BLaER1 treated with 17β-estradiol and CSF1 and Interleukin-3, amounts not matched to agents 10 nM and 100 nM (cell line): ENCODE measurements around the gene GSTM4.
A peak's percentile ranks its signal among the peaks of the same experiment; 100 is the strongest.

ENCODE experiments used
- H3K27ac ChIP-seq, 11 experiments: shearing (Covaris generic); formaldehyde crosslinking; 2 replicates each; pipeline ENCODE4 v1.8.1; 2022
- H3K27me3 ChIP-seq, 11 experiments: shearing (Covaris generic); formaldehyde crosslinking; 2 replicates each; pipeline ENCODE4 v1.8.1; 2022
- H3K36me3 ChIP-seq, 11 experiments: shearing (Covaris generic); formaldehyde crosslinking; 2 replicates each; pipeline ENCODE4 v1.8.1; 2022
- H3K4me1 ChIP-seq, 10 experiments: shearing (Covaris generic); formaldehyde crosslinking; 2 replicates each; pipeline ENCODE4 v1.8.1; 2022
- H3K4me2 ChIP-seq, 11 experiments: shearing (Covaris generic); formaldehyde crosslinking; 2 replicates each; pipeline ENCODE4 v1.8.1; 2022
- H3K4me3 ChIP-seq, 10 experiments: shearing (Covaris generic); formaldehyde crosslinking; 2 replicates each; pipeline ENCODE4 v1.8.1; 2022
- H3K9ac ChIP-seq, 11 experiments: shearing (Covaris generic); formaldehyde crosslinking; 2 replicates each; pipeline ENCODE4 v1.8.1; 2022
- H3K9me3 ChIP-seq, 11 experiments: shearing (Covaris generic); formaldehyde crosslinking; replicated peaks in 1 of 11; 2 replicates each; pipeline ENCODE4 v1.8.1; 2022
- H4K20me1 ChIP-seq, 11 experiments: shearing (Covaris generic); formaldehyde crosslinking; 2 replicates each; pipeline ENCODE4 v1.8.1; 2022
- Cebpa-rat ChIP-seq, 11 experiments: shearing (Covaris generic); IDR thresholded peaks; 2 replicates each; pipeline ENCODE4 v1.8.1; 2022

Gene GSTM4

GRCh38 chr1:109641078-109641740 lies 14.7 kb upstream of the GSTM4 start:
- peaks cover 15 to 34% (median 23%) of the 10 kb centered on the region in 10 experiments for H3K4me1 ChIP-seq
- no peak for TF ChIP-seq Cebpa-rat (IDR thresholded peaks at IDR 0.05)
- H3K4me3 ChIP-seq = no peak overlapping the region
- peaks cover 0 to 3% (median under 1%) of the 10 kb centered on the region in 11 experiments; a peak in 7 of 22 replicates for H3K9me3 ChIP-seq
- no peak overlapping the region for H3K27ac ChIP-seq
- H4K20me1 ChIP-seq = 0 out of 22 replicates have a peak, but pooled peaks cover 0 to under 1% (median 0%) of the 10 kb centered on the region in 11 experiments
- H3K27me3 ChIP-seq = no peaks in the 10 kb centered on the region
- no peak overlapping the region for H3K4me2 ChIP-seq
- H3K9ac ChIP-seq = no peak overlapping the region
- H3K36me3 ChIP-seq = no peaks in the 10 kb centered on the region

- H3K27ac ChIP-seq = no peak overlapping the region
- no peak overlapping the region for H3K4me2 ChIP-seq
These were observed 14.0 kb upstream of the GSTM4 start for GRCh38 chr1:109641861-109642260.

GRCh38 chr1:109642626-109643025 lies 13.3 kb upstream of the GSTM4 start:
- Histone ChIP-seq H4K20me1 (no peaks in the 10 kb centered on the region), H3K4me1 (peaks cover 12 to 27% (median 16%) of the 10 kb centered on the region in 10 experiments; a peak in 19 of 20 replicates), H3K9ac (no peak overlapping the region), H3K27me3 (no peaks in the 10 kb centered on the region), H3K4me3 (no peak overlapping the region), H3K36me3 (no peaks in the 10 kb centered on the region), H3K27ac (no peak overlapping the region), H3K4me2 (peak overlapping the region in 9 of 11 experiments; percentile 42 to 80 (median 72); a peak in 11 of 22 replicates), H3K9me3 (peaks cover 0 to 7% (median 3%) of the 10 kb centered on the region in 11 experiments; a peak in 8 of 22 replicates)
- TF ChIP-seq Cebpa-rat (IDR thresholded peaks at IDR 0.05) = no peak

More at GRCh38 chr1:109641861-109642260, 14.0 kb upstream of the GSTM4 start:
- no peaks in the 10 kb centered on the region for H4K20me1 ChIP-seq
- no peak overlapping the region for H3K4me3 ChIP-seq
- peaks cover 0 to 7% (median 3%) of the 10 kb centered on the region in 11 experiments; a peak in 8 of 22 replicates for H3K9me3 ChIP-seq
- no peak overlapping the region for H3K9ac ChIP-seq
- H3K27me3 ChIP-seq = no peaks in the 10 kb centered on the region
- TF ChIP-seq Cebpa-rat (IDR thresholded peaks at IDR 0.05) = no peak
- H3K36me3 ChIP-seq = no peaks in the 10 kb centered on the region
- peaks cover 12 to 27% (median 17%) of the 10 kb centered on the region in 10 experiments; a peak in 19 of 20 replicates for H3K4me1 ChIP-seq

GRCh38 chr1:109643385-109644230 lies 12.3 kb upstream of the GSTM4 start:
- Histone ChIP-seq H3K27me3 (no peaks in the 10 kb centered on the region), H3K4me1 (peaks cover 12 to 27% (median 16%) of the 10 kb centered on the region in 10 experiments; a peak in 19 of 20 replicates), H3K9ac (peak overlapping the region; percentile 19 to 57 (median 44); a peak in 17 of 22 replicates), H3K4me2 (peak overlapping the region; percentile 42 to 80 (median 71)), H4K20me1 (no peaks in the 10 kb centered on the region), H3K9me3 (peaks cover 0 to 7% (median 3%) of the 10 kb centered on the region in 11 experiments; a peak in 8 of 22 replicates), H3K4me3 (no peak overlapping the region), H3K27ac (peak overlapping the region in 5 of 11 experiments; percentile 18 to 46 (median 36); a peak in 6 of 22 replicates), H3K36me3 (no peaks in the 10 kb centered on the region)
- no peak for TF ChIP-seq Cebpa-rat (IDR thresholded peaks at IDR 0.05)

- Histone ChIP-seq H3K4me1 (peaks cover 12 to 29% (median 17%) of the 10 kb centered on the region in 10 experiments; a peak in 19 of 20 replicates), H3K9me3 (peaks cover 0 to 7% (median 3%) of the 10 kb centered on the region in 11 experiments; a peak in 8 of 22 replicates), H3K27ac (no peak overlapping the region), H3K4me3 (no peak overlapping the region), H3K4me2 (no peak overlapping the region), H3K9ac (no peak overlapping the region), H3K27me3 (no peaks in the 10 kb centered on the region), H3K36me3 (no peaks in the 10 kb centered on the region), H4K20me1 (no peaks in the 10 kb centered on the region)
- no peak for TF ChIP-seq Cebpa-rat (IDR thresholded peaks at IDR 0.05)
These were observed 11.2 kb upstream of the GSTM4 start for GRCh38 chr1:109644670-109645069.

- H3K36me3 ChIP-seq = no peaks in the 10 kb centered on the region
- peaks cover 0 to 8% (median 4%) of the 10 kb centered on the region in 10 experiments; a peak in 17 of 20 replicates for H3K4me1 ChIP-seq
- peaks cover 0 to 7% (median 3%) of the 10 kb centered on the region in 11 experiments; a peak in 8 of 22 replicates for H3K9me3 ChIP-seq
- no peak for TF ChIP-seq Cebpa-rat (IDR thresholded peaks at IDR 0.05)
- no peak overlapping the region for H3K27ac ChIP-seq
- no peaks in the 10 kb centered on the region for H4K20me1 ChIP-seq
- no peak overlapping the region for H3K4me3 ChIP-seq
- H3K4me2 ChIP-seq = peak overlapping the region in 3 of 11 experiments; percentile 17 to 34 (median 18); a peak in 2 of 22 replicates
- no peaks in the 10 kb centered on the region for H3K27me3 ChIP-seq
- H3K9ac ChIP-seq = no peak overlapping the region
These were observed 6.4 kb upstream of the GSTM4 start for GRCh38 chr1:109649491-109649914.

- Histone ChIP-seq H4K20me1 (no peaks in the 10 kb centered on the region), H3K4me2 (no peak overlapping the region), H3K27ac (no peak overlapping the region), H3K4me1 (peaks cover 11 to 19% (median 15%) of the 10 kb centered on the region in 10 experiments), H3K27me3 (no peaks in the 10 kb centered on the region), H3K36me3 (no peaks in the 10 kb centered on the region), H3K9ac (no peak overlapping the region), H3K4me3 (no peak overlapping the region), H3K9me3 (peaks cover 0 to 7% (median 3%) of the 10 kb centered on the region in 11 experiments; a peak in 8 of 22 replicates)
- no peak for TF ChIP-seq Cebpa-rat (IDR thresholded peaks at IDR 0.05)
These were observed 5.3 kb upstream of the GSTM4 start for GRCh38 chr1:109650609-109651008.

- Histone ChIP-seq H3K9me3 (no peaks in the 10 kb centered on the region), H3K27ac (no peak overlapping the region), H3K36me3 (no peaks in the 10 kb centered on the region), H4K20me1 (no peaks in the 10 kb centered on the region; a peak in 1 of 22 replicates), H3K4me2 (no peak overlapping the region), H3K27me3 (no peaks in the 10 kb centered on the region), H3K4me3 (no peak overlapping the region), H3K4me1 (peaks cover 21 to 34% (median 25%) of the 10 kb centered on the region in 10 experiments), H3K9ac (no peak overlapping the region)
- TF ChIP-seq Cebpa-rat (IDR thresholded peaks at IDR 0.05) = no peak
These were observed 3.5 kb upstream of the GSTM4 start for GRCh38 chr1:109652402-109652801.

- H3K4me2 ChIP-seq = no peak overlapping the region
- H3K4me3 ChIP-seq = no peak overlapping the region
- H4K20me1 ChIP-seq = no peaks in the 10 kb centered on the region; a peak in 1 of 22 replicates
- H3K27ac ChIP-seq = no peak overlapping the region
- H3K4me1 ChIP-seq = peaks cover 26 to 41% (median 34%) of the 10 kb centered on the region in 10 experiments
- no peak overlapping the region for H3K9ac ChIP-seq
- H3K27me3 ChIP-seq = no peaks in the 10 kb centered on the region
- H3K9me3 ChIP-seq = no peaks in the 10 kb centered on the region
- peaks cover 0 to 2% (median 0%) of the 10 kb centered on the region in 11 experiments; a peak in 1 of 22 replicates for H3K36me3 ChIP-seq
- TF ChIP-seq Cebpa-rat (IDR thresholded peaks at IDR 0.05) = no peak
These were observed 2.6 kb upstream of the GSTM4 start for GRCh38 chr1:109653306-109653705.
